Stomach (tissue), 9 donors: ENCODE data around the gene PARVB. TPM values are rescaled to one million over a fixed set of nuclear protein-coding genes. Genes with fewer than 3 reads are reported as not detected.

ENCODE experiments used
- DNase-seq, 2 donors: peaks; one replicate each; pipeline versions ENCODE4 v3.0.0 to v3.0.0-alpha.2; 2013 to 2019
- H3K27ac ChIP-seq, 5 donors: fragments of 200-600 bp in 4 of 5; sonication (generic) in 4 of 5; one replicate each; pipeline ENCODE4 v1.5.1; 2013 to 2019; ENCODE audit warnings: mild to moderate bottlenecking in 1 of 5, moderate library complexity in 1 of 5
- H3K27me3 ChIP-seq, 3 donors: fragments of 200-600 bp; sonication (generic); one replicate each; pipeline ENCODE4 v1.5.1; 2017 to 2019; ENCODE audit warnings: mixed run types in 1 of 3
- H3K36me3 ChIP-seq, 4 donors: fragments of 200-600 bp; sonication (generic); 1 replicate in 3 of 4; 2 replicates in 1 of 4; pipeline ENCODE4 v1.5.1; 2016 to 2019
- H3K4me1 ChIP-seq, 4 donors: fragments of 200-600 bp; sonication (generic); one replicate each; pipeline ENCODE4 v1.5.1; 2016 to 2019
- H3K4me3 ChIP-seq, 4 donors: fragments of 200-600 bp; sonication (generic) in 3 of 4; one replicate each; pipeline ENCODE4 v1.5.1; 2016 to 2019; ENCODE audit warnings: mild to moderate bottlenecking in 1 of 4
- H3K9me3 ChIP-seq, 4 donors: fragments of 200-600 bp; sonication (generic); one replicate each; pipeline ENCODE4 v1.5.1; 2016 to 2019
- EP300 ChIP-seq: sonication (generic); formaldehyde crosslinking; IDR thresholded peaks from one replicate; pipeline ENCODE4 v1.6.1; 2017; ENCODE audit warnings: antibody characterized with exemption
- POLR2A ChIP-seq, 4 donors: fragments of 450-650 bp; IDR thresholded peaks; one replicate each; pipeline ENCODE4 v1.6.1; 2016; ENCODE audit warnings: antibody characterized with exemption in 4 of 4, control low read depth in 2 of 4, mild to moderate bottlenecking in 1 of 4, moderate library complexity in 1 of 4
- POLR2AphosphoS5 ChIP-seq, 3 donors: sonication (generic); formaldehyde crosslinking; IDR thresholded peaks; one replicate each; pipeline ENCODE4 v1.6.1; 2016; ENCODE audit warnings: antibody characterized with exemption in 3 of 3
- WGBS, 5 donors: extraction: QIAGEN DNeasy Blood & Tissue Kit in 3 of 5; methylation state at CpG; one replicate each; pipeline versions ENCODE4 v1.1.5 to v1.1.7; 2013 to 2018; 5-methylcytosine and 5-hydroxymethylcytosine counted together
- intact Hi-C: fragments of 100-400 bp; cut with DNase I; formaldehyde crosslinking; loops from one replicate; pipeline ENCODE4 v1.15.1; 2023; ENCODE audit warnings: low total_unique reads
- polyA plus RNA-seq, 3 donors: library from polyadenylated mRNA; stranded (reverse); fragments of 200-250 nt; gene quantifications; one replicate each; pipeline ENCODE4 v1.2.3, GENCODE V29; 2013
- total RNA-seq, 5 donors: library from RNA; depleted of rRNA; stranded (reverse); fragments of >200 nt; gene quantifications; one replicate each; pipeline versions ENCODE4 v1.1.0 to v1.2.3, GENCODE V29; 2014 to 2016
- TF ChIP-seq, protein P1 (sequence below), 7 experiments: fragments of 450-650 bp in 4 of 7; fragments of 200-600 bp in 3 of 7; sonication (generic) in 3 of 7; IDR thresholded peaks; one replicate each; pipeline ENCODE4 v1.5.1; 2016 to 2019; ENCODE audit warnings: antibody characterized with exemption in 7 of 7, control low read depth in 2 of 7, mild to moderate bottlenecking in 1 of 7
- donor health status: healthy with polysubstance abuse.
- donor health status: Bipolar disorder and iron deficiency.
- donor health status: healthy.

The PARVB gene
- total and polyA plus RNA-seq, 8 donors, result 2.9 to 143 (median 19.1) TPM

DNA sequence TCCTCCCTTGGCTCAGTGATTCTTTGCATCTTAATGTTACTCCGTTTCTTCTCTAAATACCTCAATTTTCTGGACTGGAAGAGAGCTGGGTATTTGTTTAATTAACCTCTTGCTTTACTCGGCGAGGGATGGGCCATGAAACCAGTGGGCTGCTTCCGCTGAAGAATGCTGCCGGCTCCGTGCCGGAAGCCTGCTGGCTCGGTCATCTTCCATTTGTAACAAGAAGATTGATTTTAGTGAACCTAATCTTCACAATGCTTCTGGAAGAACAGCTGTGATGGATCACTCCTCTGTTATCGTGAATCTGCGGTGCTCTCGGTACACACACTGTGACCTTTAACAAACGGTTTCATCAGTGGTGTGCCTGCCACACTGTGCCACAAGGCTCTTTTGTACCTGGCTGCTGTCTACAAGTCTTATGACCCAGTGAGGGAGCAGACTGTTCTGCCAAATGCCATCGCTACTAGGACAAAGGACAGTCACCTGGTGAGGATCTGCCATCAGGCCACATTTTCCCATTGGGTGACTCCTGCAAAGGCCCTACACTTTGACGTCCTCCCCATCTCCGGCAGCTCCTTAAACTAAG is 25.3 kb upstream of the PARVB start:
- Histone ChIP-seq H3K36me3 (peaks cover 31 to 65% (median 62%) of the 10 kb centered on the region in 4 donors), H3K4me1 (no peaks in the 10 kb centered on the region), H3K9me3 (no peaks in the 10 kb centered on the region), H3K4me3 (no peak overlapping the region), H3K27ac (no peak overlapping the region), H3K27me3 (no peaks in the 10 kb centered on the region)
- WGBS, 5 donors, result 77 to 83% (median 79%) methylated on average over 15 of the region's 15 CpGs
- no peak for TF ChIP-seq POLR2AphosphoS5 (IDR thresholded peaks at IDR 0.05)
- TF ChIP-seq POLR2A (IDR thresholded peaks at IDR 0.05), result no peak
- TF ChIP-seq EP300, result no peak
- TF ChIP-seq, protein P1, sequence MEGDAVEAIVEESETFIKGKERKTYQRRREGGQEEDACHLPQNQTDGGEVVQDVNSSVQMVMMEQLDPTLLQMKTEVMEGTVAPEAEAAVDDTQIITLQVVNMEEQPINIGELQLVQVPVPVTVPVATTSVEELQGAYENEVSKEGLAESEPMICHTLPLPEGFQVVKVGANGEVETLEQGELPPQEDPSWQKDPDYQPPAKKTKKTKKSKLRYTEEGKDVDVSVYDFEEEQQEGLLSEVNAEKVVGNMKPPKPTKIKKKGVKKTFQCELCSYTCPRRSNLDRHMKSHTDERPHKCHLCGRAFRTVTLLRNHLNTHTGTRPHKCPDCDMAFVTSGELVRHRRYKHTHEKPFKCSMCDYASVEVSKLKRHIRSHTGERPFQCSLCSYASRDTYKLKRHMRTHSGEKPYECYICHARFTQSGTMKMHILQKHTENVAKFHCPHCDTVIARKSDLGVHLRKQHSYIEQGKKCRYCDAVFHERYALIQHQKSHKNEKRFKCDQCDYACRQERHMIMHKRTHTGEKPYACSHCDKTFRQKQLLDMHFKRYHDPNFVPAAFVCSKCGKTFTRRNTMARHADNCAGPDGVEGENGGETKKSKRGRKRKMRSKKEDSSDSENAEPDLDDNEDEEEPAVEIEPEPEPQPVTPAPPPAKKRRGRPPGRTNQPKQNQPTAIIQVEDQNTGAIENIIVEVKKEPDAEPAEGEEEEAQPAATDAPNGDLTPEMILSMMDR (IDR thresholded peaks at IDR 0.05), result no peak
- intact Hi-C loops, result loop anchor here (10.0 kb wide), 1 partner anchor 86 kb away; no protein-coding TSS in a partner anchor
- no peak for DNase-seq

DNA sequence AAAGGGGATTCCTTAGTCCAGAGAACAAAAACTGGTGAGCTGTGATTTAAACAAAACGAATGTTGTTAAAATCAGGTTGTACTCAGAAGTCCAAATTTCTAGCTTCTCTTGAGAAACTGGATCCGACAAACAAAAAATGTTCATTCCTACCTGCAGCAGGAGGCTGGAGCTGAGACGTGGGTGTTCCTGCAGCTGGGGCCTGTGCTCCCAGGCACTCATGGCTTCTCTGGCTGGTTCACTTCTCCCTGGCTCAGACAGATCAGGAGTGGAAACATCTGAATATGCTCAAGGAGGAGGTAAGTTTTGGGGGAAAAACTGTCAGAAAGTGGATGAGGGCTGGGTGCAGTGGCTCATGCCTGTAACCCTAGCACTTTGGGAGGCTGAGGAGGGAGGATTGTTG is 24.7 kb upstream of the PARVB start:
- peaks cover 25 to 59% (median 56%) of the 10 kb centered on the region in 4 donors for H3K36me3 ChIP-seq
- 90 to 96% (median 93%) methylated on average over 3 of the region's 3 CpGs for WGBS, 5 donors
- H3K27ac ChIP-seq, result no peak overlapping the region

DNA sequence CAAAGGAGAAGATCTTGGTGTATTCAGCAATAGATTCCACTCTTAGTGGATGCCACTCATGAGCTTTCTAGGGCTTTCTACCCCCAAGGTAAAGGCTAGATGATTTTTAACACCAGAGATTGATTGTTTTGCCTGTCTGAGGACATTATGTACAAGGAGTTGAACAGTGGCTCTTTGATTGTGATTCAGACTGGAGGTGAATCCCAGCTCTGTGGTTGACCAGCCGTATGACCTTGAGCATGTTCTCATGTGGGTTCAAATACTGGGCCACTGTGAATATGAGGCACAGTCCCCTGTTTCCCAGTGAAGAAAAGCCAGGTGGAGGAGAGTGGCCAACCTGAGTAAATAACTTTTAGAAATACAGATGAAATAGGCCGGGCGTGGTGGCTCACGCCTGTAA is 24.0 kb upstream of the PARVB start:
- Histone ChIP-seq H3K27ac (no peak overlapping the region), H3K27me3 (no peaks in the 10 kb centered on the region), H3K36me3 (peaks cover 20 to 52% (median 49%) of the 10 kb centered on the region in 4 donors), H3K4me3 (no peak overlapping the region), H3K4me1 (no peaks in the 10 kb centered on the region), H3K9me3 (peaks cover 0 to 2% (median 0%) of the 10 kb centered on the region in 4 donors)
- no peak for DNase-seq
- 89 to 97% (median 93%) methylated on average over 4 of the region's 4 CpGs for WGBS, 5 donors
- intact Hi-C loops, result no loop called here
- TF ChIP-seq EP300 (no peak), POLR2AphosphoS5 (IDR thresholded peaks at IDR 0.05) (no peak), POLR2A (IDR thresholded peaks at IDR 0.05) (no peak)
- TF ChIP-seq, protein P1 (IDR thresholded peaks at IDR 0.05), result no peak

More for the DNA sequence above, 24.7 kb upstream of the PARVB start:
- DNase-seq, result no peak
- Histone ChIP-seq H3K27me3 (no peaks in the 10 kb centered on the region), H3K4me1 (no peaks in the 10 kb centered on the region), H3K9me3 (no peaks in the 10 kb centered on the region), H3K4me3 (no peak overlapping the region)
- intact Hi-C loops, result loop anchor here (10.0 kb wide), 1 partner anchor 85 kb away; no protein-coding TSS in a partner anchor
- TF ChIP-seq POLR2AphosphoS5 (IDR thresholded peaks at IDR 0.05), result no peak

DNA sequence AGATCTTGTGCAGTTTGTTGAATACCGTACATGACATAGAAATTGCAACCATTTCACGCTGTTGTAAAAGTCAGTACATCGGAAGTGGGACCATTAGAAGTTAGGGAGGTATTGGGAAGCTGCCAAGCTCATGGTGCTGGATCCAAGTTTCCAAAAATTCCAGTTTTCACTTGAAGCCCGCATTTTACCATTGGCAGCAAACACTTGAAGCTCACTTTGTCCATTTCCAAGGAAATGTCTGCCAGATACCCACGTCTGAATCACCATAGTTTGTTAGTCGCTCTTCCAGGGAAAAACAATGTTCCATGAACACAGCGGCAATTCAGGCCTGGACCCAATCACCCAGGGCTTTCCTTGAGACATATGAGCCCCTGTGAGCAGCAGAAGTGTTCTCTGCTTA is 22.6 kb upstream of the PARVB start:
- WGBS, 5 donors, result 88 to 98% (median 93%) methylated on average over 7 of the region's 7 CpGs
- H3K27me3 ChIP-seq, result no peaks in the 10 kb centered on the region
- DNase-seq, result no peak
- H3K9me3 ChIP-seq, result peaks cover 0 to 11% (median 4%) of the 10 kb centered on the region in 4 donors
- peaks cover 15 to 38% (median 35%) of the 10 kb centered on the region in 4 donors for H3K36me3 ChIP-seq
- H3K4me3 ChIP-seq, result no peak overlapping the region
- TF ChIP-seq POLR2AphosphoS5 (IDR thresholded peaks at IDR 0.05), result no peak
- intact Hi-C loops, result no loop called here
- no peak overlapping the region for H3K27ac ChIP-seq
- H3K4me1 ChIP-seq, result no peaks in the 10 kb centered on the region

DNA sequence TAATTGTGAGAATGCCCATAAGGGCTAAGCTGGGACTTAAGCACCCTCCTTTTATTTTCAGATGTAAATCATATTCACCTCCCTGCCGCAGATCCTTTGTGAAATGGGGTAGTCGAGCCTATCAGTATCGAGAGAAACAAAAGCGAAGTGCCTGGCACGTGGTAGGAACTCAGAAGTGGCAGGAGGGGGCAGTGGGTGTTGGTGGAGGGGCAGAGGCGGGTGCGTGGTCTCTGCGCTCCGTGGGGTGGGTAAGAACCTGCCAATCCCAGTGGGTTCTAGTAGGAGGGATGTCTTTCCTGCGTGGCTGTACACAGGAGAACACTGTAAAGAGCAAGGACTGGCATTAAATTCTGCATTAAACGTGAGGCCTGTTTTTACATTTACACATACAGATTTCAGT is 21.8 kb upstream of the PARVB start:
- Histone ChIP-seq H3K36me3 (peaks cover 11 to 30% (median 27%) of the 10 kb centered on the region in 4 donors), H3K4me1 (no peaks in the 10 kb centered on the region), H3K4me3 (no peak overlapping the region), H3K27ac (no peak overlapping the region), H3K27me3 (no peaks in the 10 kb centered on the region), H3K9me3 (peaks cover 0 to 11% (median 4%) of the 10 kb centered on the region in 4 donors)
- WGBS, 5 donors, result 89 to 93% (median 92%) methylated on average over 11 of the region's 11 CpGs
- no peak for DNase-seq
- intact Hi-C loops, result no loop called here
- TF ChIP-seq, protein P1 (IDR thresholded peaks at IDR 0.05), result no peak
- TF ChIP-seq POLR2A (IDR thresholded peaks at IDR 0.05), result no peak
- TF ChIP-seq EP300, result no peak
- no peak for TF ChIP-seq POLR2AphosphoS5 (IDR thresholded peaks at IDR 0.05)
